Measurements from ENCODE around the gene PCSK5.

The PCSK5 gene

GRCh38 chr9:76114144-76114543 lies 223.7 kb downstream of the PCSK5 start:
- DNase-seq (ENCODE audit: low spot score): no peak
- ChIA-PET POLR2A (ENCODE audit: low non-redundant PET) (no interaction called here), CTCF (interaction anchor here (0.6 kb wide), 1 partner anchor 1008 kb away, joined by 3 read pairs; no protein-coding TSS in a partner anchor)
- TF ChIP-seq CTCF (conservative IDR thresholded peaks at IDR 0.05; ENCODE audit: low read depth): no peak
- no peak overlapping the region for H3K27ac ChIP-seq

GRCh38 chr9:76115396-76115795 lies 224.9 kb downstream of the PCSK5 start:
- DNase-seq (ENCODE audit: low spot score): no peak
- H3K27ac ChIP-seq: no peak overlapping the region
- TF ChIP-seq CTCF (conservative IDR thresholded peaks at IDR 0.05; ENCODE audit: low read depth): no peak
- CTCF ChIA-PET: no interaction called here
- POLR2A ChIA-PET (ENCODE audit: low non-redundant PET): no interaction called here

GRCh38 chr9:76115982-76116646 lies 225.6 kb downstream of the PCSK5 start:
- no peak overlapping the region for H3K27ac ChIP-seq
- no peak for DNase-seq (ENCODE audit: low spot score)
- ChIA-PET CTCF (no interaction called here), POLR2A (ENCODE audit: low non-redundant PET) (no interaction called here)
- TF ChIP-seq CTCF (conservative IDR thresholded peaks at IDR 0.05; ENCODE audit: low read depth): no peak

GRCh38 chr9:76116913-76117312 lies 226.4 kb downstream of the PCSK5 start:
- DNase-seq (ENCODE audit: low spot score): no peak
- TF ChIP-seq CTCF (conservative IDR thresholded peaks at IDR 0.05; ENCODE audit: low read depth): no peak
- ChIA-PET CTCF (interaction anchor here (0.6 kb wide), 1 partner anchor 544 kb away, joined by 7 read pairs; no protein-coding TSS in a partner anchor), POLR2A (ENCODE audit: low non-redundant PET) (no interaction called here)
- no peak overlapping the region for H3K27ac ChIP-seq

GRCh38 chr9:76127637-76128036 lies 237.2 kb downstream of the PCSK5 start:
- POLR2A ChIA-PET (ENCODE audit: low non-redundant PET): no interaction called here
- DNase-seq (ENCODE audit: low spot score): no peak
- CTCF ChIA-PET: no interaction called here
- TF ChIP-seq CTCF (conservative IDR thresholded peaks at IDR 0.05; ENCODE audit: low read depth): no peak
- no peak overlapping the region for H3K27ac ChIP-seq

- DNase-seq (ENCODE audit: low spot score): no peak
- ChIA-PET CTCF (no interaction called here), POLR2A (ENCODE audit: low non-redundant PET) (no interaction called here)
- H3K27ac ChIP-seq: no peak overlapping the region
- TF ChIP-seq CTCF (conservative IDR thresholded peaks at IDR 0.05; ENCODE audit: low read depth): no peak
Measured at GRCh38 chr9:76135902-76136301, 245.4 kb downstream of the PCSK5 start.
